ENCODE measurements around the gene KCNH2. TPM values are rescaled to one million over a fixed set of nuclear protein-coding genes. Genes with fewer than 3 reads are reported as not detected.
A peak's percentile ranks its signal among the peaks of the same experiment; 100 is the strongest.

KCNH2 gene
- total RNA-seq, 1 experiment from 2014 or later = 0.34 TPM

DNA sequence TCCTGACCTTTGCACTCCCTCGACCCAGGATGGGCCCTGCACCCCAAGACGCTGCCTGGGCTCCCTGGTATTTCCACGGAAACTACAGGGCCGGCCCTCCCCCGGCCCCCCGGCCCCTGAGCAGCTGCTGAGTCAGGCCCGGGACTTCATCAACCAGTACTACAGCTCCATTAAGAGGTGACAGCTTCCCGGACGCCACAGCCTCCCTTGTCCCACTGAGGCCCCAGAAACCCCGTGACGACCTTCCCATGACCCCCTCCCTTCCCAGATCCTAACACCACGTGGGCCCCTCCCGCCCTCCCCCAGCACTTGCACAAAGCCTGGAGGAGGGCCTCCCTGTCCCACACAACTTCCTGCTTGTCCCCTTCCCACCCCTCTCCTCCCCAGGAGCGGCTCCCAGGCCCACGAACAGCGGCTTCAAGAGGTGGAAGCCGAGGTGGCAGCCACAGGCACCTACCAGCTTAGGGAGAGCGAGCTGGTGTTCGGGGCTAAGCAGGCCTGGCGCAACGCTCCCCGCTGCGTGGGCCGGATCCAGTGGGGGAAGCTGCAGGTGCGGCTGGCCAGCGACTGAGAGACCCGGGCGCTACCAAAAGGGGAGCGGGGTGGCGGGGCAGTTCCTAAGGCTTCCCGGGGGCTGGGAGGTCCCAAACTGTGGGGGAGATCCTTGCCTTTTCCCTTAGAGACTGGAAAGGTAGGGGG lies 18.4 kb upstream of the KCNH2 start:
- DNase-seq (ENCODE audit: low read depth) = no peak

DNA sequence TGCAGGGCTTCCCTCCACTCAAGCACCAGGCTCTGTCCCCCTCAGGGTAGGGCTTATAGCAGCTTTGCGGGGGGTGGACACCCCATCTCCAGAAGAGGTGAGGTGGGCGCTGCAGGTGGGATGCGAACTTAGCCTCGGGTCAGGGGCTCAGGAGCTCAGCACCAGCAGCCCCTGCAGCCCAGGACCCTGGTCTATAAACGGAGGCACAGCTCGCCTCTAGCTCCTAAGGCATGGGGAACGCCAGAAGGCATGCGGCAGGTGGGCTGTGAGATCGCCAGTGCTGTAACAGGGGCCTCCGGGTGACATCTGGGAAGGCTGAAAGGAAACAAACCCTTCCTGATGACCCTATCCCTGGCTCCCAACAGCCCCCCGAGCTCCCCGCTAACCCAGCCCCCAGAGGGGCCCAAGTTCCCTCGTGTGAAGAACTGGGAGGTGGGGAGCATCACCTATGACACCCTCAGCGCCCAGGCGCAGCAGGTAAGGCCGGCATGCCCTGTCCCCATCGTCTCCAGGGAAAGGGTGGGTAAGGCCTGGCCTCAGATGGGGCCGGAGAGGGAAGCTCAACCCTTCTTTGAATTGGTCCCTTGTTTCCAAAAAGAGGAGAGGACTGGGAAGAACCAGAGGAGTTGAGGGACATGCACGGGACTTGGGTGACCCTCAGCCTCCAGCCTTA lies 16.9 kb upstream of the KCNH2 start:
- DNase-seq (ENCODE audit: low read depth) = no peak

DNA sequence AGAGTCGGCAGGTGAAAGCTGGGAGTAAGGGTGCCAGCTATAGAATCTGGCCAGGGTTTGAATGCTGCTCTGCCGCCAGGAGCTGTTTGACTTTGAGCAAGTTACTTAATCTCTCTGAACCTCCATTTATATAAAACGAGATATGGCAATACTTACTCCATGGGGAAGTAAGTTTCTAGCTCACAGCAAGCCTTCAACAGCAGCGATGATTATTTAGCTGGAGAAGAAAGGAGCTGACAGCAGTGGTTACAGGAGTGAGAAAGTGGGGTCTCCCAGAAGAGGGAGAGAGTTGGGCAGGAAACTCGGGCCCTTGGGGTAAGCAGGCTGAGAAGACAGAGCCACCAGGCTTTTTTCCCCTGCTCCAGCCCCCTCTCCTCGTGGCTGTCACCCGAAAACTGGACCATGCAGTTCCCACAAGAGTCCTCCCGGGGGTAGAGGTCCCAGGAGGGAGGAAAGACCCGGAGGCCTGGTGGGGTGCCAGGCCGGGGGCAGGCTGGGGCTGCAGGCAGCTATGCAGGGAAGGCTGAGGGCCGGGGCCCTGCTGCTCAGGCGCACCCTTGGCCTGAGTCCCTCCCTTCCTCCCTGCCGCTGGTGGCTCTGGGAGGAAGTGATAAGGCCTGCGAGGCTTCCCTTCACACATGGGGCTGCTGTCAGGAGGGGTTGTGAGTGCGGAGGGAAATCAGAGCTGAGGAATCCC lies 16.2 kb upstream of the KCNH2 start:
- no peak for DNase-seq (ENCODE audit: low read depth)

GRCh38 chr7:150993511-150993910 lies 15.4 kb upstream of the KCNH2 start:
- DNase-seq (ENCODE audit: low read depth) = no peak

DNA sequence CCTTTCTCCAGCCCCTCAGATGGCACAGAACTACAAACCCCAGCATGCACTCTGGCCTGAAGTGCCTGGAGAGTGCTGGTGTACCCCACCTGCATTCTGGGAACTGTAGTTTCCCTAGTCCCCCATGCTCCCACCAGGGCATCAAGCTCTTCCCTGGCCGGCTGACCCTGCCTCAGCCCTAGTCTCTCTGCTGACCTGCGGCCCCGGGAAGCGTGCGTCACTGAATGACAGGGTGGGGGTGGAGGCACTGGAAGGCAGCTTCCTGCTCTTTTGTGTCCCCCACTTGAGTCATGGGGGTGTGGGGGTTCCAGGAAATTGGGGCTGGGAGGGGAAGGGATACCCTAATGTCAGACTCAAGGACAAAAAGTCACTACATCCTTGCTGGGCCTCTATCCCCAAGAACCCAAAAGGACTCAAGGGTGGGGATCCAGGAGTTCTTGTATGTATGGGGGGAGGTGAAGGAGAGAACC lies 14.7 kb upstream of the KCNH2 start:
- peak; percentile 64 for DNase-seq (ENCODE audit: low read depth)

DNA sequence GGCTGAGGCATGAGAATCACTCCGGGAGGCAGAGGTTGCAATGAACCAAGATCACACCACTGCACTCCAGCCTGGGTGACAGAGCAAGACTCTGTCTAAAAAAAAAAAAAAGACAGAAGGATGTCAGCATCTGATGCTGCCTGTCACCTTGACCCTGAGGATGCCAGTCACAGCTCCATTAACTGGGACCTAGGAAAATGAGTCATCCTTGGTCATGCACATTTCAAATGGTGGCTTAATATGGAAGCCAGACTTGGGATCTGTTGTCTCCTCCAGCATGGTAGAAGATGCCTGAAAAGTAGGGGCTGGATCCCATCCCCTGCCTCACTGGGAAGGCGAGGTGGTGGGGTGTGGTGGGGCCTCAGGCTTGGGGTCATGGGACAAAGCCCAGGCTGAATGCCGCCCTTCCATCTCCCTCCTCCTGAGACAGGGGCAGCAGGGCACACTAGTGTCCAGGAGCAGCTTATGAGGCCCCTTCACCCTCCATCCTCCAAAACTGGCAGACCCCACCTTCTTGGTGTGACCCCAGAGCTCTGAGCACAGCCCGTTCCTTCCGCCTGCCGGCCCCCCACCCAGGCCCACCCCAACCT lies 14.0 kb upstream of the KCNH2 start:
- DNase-seq (ENCODE audit: low read depth) = no peak

DNA sequence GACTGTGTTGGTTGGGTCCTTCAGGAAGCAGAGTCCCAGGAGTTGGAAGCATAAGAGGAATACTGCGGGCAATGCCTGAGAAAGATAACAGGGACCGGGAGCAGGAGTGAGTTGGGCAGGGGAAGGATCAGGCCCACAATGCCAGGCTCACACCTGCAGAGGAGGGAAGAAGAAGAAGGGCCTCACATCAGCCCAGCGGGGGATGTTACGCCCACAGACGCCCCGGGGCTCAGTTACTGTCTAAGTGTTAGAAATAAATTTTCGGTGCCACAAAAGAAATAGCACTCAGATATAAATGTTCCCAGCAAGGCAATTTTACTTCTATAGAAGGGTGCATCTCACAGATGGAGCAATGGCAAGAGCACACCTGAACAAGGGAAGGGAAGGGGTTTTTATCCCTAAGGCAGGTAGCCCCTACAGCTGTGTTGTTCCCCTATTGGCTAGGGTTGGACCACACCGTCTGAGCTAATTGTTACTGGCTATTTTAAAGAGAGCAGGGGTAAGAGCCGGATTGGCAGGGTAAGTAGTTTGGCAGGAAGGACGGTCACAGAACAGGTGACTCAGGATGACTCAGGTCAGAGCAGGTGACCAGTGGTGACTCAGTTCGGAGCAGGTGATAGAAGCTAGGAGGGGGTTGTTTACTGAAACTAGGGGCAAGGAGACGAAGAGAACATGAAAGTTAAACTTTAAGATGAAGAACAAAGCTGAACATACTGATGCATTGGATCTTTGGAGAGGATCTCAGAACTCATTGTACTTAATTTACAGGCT lies 12.5 kb upstream of the KCNH2 start, which contains the start of gene NOS3:
Gene NOS3, plus strand, starts transcription at position 602 of the 771 bp plus-strand sequence. CDS start 2,787 bp downstream, outside the sequence.
- peak; percentile 75 for DNase-seq (ENCODE audit: low read depth)

DNA sequence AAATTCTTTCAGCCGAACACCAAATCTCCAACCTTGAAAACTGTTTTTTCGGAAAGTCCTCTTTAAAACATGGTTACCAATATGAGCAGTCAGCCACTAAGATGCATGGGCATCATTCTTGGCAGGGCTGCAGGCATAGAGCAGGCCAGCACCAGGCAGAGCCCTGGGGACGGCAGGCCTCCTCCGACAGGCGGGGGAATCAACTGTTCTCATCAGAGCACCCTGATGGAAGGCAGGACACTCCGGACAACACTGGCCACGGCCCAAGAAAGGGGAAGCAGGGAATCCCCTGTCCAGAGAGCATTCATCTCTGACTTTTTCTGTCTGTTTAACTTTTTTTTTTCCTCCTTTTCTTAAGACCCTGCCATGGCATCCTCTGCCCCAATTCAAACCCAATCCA lies 11.3 kb upstream of the KCNH2 start:
- DNase-seq (ENCODE audit: low read depth) = no peak

DNA sequence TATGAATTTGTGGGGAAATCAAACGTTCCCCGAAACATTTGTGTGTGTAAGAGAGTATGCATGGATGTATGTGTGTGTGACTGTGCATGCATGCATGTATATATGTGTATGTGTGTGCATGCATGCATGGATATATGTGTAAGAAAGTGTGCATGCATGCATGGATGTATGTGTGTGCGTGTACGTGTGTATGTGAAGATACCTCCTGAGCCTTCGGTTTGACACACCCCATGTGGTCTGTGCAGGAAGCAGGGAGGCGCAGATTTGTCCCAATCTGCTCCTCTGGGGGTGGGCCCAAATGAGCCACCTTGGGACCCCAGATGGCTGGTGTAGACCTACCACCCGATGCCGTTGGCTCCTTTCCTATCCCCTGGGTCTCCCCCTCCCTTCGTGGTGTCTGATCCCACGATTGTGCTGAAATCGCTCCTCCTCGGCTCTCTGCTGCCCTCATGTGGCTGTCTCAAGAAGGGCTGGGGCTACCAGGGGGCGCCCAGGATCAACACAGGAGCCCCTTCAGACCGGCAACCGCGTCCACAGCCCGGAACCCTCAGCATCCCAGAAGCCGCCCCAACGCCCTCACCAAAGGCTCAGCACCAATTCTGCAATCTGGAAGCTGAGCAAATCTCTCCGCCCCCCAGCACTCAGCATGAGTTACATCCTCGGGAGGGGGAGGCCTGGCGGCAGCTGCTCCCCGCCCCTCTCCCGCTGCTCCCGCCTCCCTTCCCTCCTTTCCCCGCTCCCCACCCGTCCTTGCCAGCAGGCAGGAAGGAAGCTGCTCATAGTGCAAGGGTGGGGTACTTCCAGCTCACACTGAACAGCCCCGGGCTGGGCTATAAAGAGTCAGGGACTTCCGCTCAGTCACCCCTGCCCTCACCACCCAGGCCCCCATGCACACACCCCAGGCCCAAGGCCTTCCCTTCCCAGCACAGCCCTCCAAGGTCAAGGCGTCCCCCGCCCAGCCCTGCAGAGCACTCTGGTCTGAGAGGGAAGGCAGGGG lies 10.4 kb upstream of the KCNH2 start:
- peak; percentile 77 for DNase-seq (ENCODE audit: low read depth)

GRCh38 chr7:150986556-150986955 lies 8.4 kb upstream of the KCNH2 start:
- DNase-seq (ENCODE audit: low read depth) = no peak

DNA sequence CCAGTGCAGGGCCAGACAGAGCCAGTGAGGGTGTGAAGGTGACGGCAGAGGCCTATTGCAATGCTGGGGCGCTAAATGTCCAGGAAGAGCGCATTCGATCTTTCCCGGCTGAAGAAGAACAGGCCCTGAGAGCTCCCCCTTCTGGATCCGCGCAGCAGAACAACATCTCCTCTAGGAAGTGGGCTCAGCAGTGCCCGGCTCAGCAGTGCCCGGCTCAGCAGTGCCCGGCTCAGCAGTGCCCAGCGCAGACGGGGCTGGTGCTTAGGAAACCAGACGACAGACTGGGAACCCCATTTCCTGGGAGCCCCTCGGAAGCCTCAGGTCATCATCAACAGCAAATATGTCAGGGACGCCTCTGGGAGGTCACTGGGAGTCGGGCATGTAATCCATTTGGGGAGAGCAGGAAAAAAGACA lies 8.0 kb upstream of the KCNH2 start:
- DNase-seq (ENCODE audit: low read depth) = peak; percentile 59

GRCh38 chr7:150983893-150984368 lies 5.8 kb upstream of the KCNH2 start:
- DNase-seq (ENCODE audit: low read depth) = no peak

- DNase-seq (ENCODE audit: low read depth) = no peak
Measured at GRCh38 chr7:150982351-150982750, 4.2 kb upstream of the KCNH2 start.

- DNase-seq (ENCODE audit: low read depth) = no peak
Measured at GRCh38 chr7:150981644-150982043, 3.5 kb upstream of the KCNH2 start.

DNA sequence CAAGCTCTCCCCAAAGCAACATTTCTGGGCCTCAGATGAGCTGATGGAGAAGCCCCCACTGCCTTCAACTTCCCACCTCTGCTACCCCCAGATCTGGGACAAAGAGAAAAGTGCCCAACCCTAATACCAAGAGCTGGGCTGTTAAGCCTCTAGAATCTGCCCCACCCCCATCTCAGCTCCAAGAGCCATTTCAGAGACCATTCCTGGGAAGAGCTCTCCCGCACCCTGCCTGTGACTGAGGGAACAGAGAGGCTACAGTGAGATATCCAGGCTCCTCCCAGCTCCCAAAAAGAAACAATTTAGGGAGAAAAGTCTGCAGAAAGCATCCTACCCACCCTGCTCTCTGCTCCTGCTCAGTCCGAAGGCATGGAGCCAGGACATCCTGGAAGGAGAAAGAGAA lies 2.5 kb upstream of the KCNH2 start:
- DNase-seq (ENCODE audit: low read depth) = no peak

DNA sequence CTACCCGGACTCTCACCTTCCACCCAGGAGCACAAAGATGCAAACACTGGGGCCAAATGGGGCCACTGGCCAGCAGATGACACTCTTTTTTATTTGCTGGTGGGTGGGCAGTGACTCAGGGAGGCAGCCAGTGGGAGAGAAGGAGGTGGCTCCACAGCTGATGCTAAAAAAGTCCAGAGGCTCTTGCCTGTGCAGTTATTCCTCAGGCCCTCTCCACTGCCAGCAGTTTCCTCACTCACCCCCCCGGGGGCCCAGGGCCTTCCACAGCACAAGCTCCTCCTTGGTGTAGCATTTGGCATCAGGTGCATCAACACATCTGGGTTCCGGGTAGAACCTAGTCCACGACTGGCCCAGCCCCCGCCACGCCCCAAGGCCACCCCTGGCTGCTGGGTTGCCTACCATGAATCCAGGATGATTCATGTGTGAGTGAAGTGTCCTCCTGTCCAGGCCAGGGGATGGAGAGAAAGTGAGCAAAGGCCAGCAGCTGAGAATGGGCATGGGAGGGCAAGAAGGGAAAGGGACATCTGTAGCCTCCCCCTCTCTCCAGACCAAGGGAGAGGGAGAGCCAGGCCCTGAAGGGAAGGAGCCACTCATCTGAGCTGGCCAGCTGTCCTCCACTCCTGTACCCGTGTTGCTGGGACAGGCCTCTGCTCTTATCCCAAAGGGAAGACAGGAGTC lies 1.7 kb upstream of the KCNH2 start:
- no peak for DNase-seq (ENCODE audit: low read depth)

DNA sequence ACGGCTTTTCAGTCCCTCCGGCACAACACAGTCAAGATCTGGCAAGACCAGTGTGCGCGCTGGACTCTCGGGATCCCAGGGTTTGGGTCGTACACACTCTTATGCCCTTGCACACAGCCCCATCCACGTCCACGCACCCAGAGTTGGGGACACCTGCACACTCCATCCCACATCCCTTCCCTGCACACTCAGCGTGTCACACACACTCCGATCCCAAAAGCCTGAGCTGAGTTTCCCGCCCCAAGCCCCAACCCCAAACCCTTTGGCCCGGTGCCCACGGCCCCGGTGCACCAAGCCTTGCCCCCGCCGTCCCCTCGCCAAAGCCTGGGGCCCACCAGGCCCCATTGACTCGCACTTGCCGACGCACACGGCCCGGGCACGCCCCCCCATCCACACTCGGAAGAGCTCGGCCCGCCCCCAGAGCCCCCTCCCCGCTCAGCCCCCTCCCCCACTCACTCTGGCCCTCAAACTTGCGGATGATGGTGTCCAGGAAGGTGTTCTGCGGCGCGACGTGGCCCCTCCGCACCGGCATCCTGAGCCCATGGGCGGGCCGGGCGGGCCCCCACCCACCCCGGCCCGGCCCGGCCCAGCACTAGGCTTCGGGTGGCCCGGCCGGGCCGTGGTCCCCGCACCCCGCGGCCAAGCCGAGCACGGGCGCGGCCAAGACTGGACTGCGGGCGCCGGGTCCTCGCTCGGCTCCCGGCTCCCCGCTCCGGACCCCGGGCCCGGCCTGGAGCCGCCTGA lies 567 bp downstream of the KCNH2 start:
- no peak for DNase-seq (ENCODE audit: low read depth)
